ENCODE results near the gene CLK3. TPM values are rescaled to one million over a fixed set of nuclear protein-coding genes. Genes with fewer than 3 reads are reported as not detected.
A peak's percentile ranks its signal among the peaks of the same experiment; 100 is the strongest.

The CLK3 gene
- total RNA-seq, 1 experiment from 2014 or later, result 56.2 TPM

DNA sequence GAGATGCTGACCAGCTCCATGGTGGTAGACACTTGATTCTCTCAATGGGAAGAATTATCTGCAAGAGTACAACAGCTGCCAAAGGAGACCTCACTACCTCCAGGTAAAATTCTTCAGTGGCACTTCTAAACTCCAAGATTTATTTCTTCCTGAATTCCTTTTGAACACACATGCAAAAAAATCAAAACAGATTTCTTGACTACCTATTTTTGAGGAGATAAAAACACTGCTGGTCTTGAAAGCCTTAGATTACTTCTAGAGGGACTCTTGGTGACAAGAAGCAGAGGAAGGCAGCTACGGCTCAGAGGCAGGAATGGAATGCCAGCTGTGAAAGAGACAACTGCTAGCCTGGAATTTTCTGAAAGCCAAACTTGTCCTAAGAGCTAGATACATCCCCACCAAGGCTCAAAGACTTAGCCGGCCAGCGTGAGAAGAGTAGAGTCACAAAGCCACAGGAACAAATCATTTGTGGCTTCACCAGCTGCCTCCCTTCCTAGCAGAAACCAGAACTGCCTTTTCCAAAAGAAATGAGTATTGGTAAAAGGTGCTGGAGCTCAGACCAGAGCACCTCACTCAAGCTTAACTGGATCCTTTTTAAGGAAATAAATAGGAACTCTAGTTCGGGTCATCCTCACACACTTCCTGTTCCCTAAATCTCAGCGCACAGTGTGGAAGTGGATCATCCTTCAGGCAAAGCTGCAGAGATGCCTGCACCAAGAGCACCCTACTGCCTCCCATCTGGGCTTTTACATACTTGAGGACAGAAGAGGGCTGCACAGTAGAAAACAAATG lies 32.6 kb downstream of the CLK3 start:
- 0 out of 2 replicates have a peak, but pooled peaks cover 2% of the 10 kb centered on the region for H4K20me1 ChIP-seq (ENCODE audit: low read length)
- no peaks in the 10 kb centered on the region for H3K9me2 ChIP-seq (replicated peaks; ENCODE audit: low read length)
- ATAC-seq (no peak), DNase-seq (no peak)
- H3K27me3 ChIP-seq (ENCODE audit: low read length), result no peaks in the 10 kb centered on the region
- H3K4me3 ChIP-seq (ENCODE audit: low read length), result no peak overlapping the region
- no peaks in the 10 kb centered on the region for H3F3A ChIP-seq (ENCODE audit: low read length, unreplicated experiment)
- CTCF ChIA-PET, result no interaction called here
- no peaks in the 10 kb centered on the region for H3K9me3 ChIP-seq (ENCODE audit: low read length)
- H3K9ac ChIP-seq (ENCODE audit: low read length), result no peak overlapping the region
- H2AFZ ChIP-seq (ENCODE audit: low read length), result no peak overlapping the region
- no peaks in the 10 kb centered on the region for H3K36me3 ChIP-seq (ENCODE audit: low read depth, low read length)
- H3K4me1 ChIP-seq (ENCODE audit: insufficient read depth, low read length), result peaks cover 3% of the 10 kb centered on the region
- TF ChIP-seq EZH2phosphoT487 (IDR thresholded peaks at IDR 0.05; ENCODE audit: borderline replicate concordance, low read length) (no peak), CTCF (conservative IDR thresholded peaks at IDR 0.05; ENCODE audit: low read depth, low read length) (no peak), EZH2 (IDR thresholded peaks at IDR 0.05; ENCODE audit: low read length, unreplicated experiment) (no peak)
- H3K79me2 ChIP-seq (ENCODE audit: low read length), result no peaks in the 10 kb centered on the region
- intact Hi-C loops (cut with micrococcal nuclease), result no loop called here
- no peak overlapping the region for H3K27ac ChIP-seq (ENCODE audit: low read length)
- POLR2A ChIA-PET (ENCODE audit: unreplicated experiment), result no interaction called here
- BruUV-seq (replicated peaks), result no TSS peak
- no peak overlapping the region for H3K4me2 ChIP-seq (ENCODE audit: low read length)

- BruUV-seq (replicated peaks), result no TSS peak
- no peaks in the 10 kb centered on the region for H3K79me2 ChIP-seq (ENCODE audit: low read length)
- ChIA-PET POLR2A (ENCODE audit: unreplicated experiment) (interaction anchor here (0.6 kb wide), 1 partner anchor 223 kb away, joined by 3 read pairs; no protein-coding TSS in a partner anchor), CTCF (no interaction called here)
- H3K4me1 ChIP-seq (ENCODE audit: insufficient read depth, low read length), result peaks cover 10% of the 10 kb centered on the region
- H3K4me3 ChIP-seq (ENCODE audit: low read length), result no peak overlapping the region
- H3K36me3 ChIP-seq (ENCODE audit: low read depth, low read length), result peaks cover 10% of the 10 kb centered on the region; the same call in 1 of the 2 replicates
- H3K9me2 ChIP-seq (replicated peaks; ENCODE audit: low read length), result no peaks in the 10 kb centered on the region
- H3K27me3 ChIP-seq (ENCODE audit: low read length), result no peaks in the 10 kb centered on the region
- no peak for TF ChIP-seq EZH2 (IDR thresholded peaks at IDR 0.05; ENCODE audit: low read length, unreplicated experiment)
- TF ChIP-seq EZH2phosphoT487 (IDR thresholded peaks at IDR 0.05; ENCODE audit: borderline replicate concordance, low read length), result no peak
- TF ChIP-seq CTCF (conservative IDR thresholded peaks at IDR 0.05; ENCODE audit: low read depth, low read length), result no peak
- intact Hi-C loops (cut with micrococcal nuclease), result loop anchor here (5.0 kb wide), 1 partner anchor 116 kb away; no protein-coding TSS in a partner anchor
- no peaks in the 10 kb centered on the region for H3K9me3 ChIP-seq (ENCODE audit: low read length)
- no peak overlapping the region for H3K27ac ChIP-seq (ENCODE audit: low read length)
- no peaks in the 10 kb centered on the region for H3F3A ChIP-seq (ENCODE audit: low read length, unreplicated experiment)
- H3K9ac ChIP-seq (ENCODE audit: low read length), result no peak overlapping the region
- no peak overlapping the region for H2AFZ ChIP-seq (ENCODE audit: low read length)
- ATAC-seq, result peak; percentile 27
- H4K20me1 ChIP-seq (ENCODE audit: low read length), result no peaks in the 10 kb centered on the region
- no peak overlapping the region for H3K4me2 ChIP-seq (ENCODE audit: low read length)
- no peak for DNase-seq
Observed at GRCh38 chr15:74651242-74651741, 35.7 kb downstream of the CLK3 start.
